Gastrocnemius medialis (tissue), 4 donors: ENCODE results near the gene CACNA1G. TPM values are rescaled to one million over a fixed set of nuclear protein-coding genes. Genes with fewer than 3 reads are reported as not detected.

Experiments
- ATAC-seq, 2 donors: fragments of 150-250 bp; one replicate each; pipeline ENCODE4 v1.9.1; 2016
- DNase-seq, 2 donors: peaks; one replicate each; pipeline ENCODE4 v3.0.0-alpha.2; 2019
- H3K27ac ChIP-seq, 4 donors: fragments of 200-600 bp; sonication (generic); 1 replicate in 1 of 4; 2 replicates in 3 of 4; pipeline ENCODE4 v1.5.1; 2016 to 2018; ENCODE audit warnings: mild to moderate bottlenecking in 2 of 4, moderate library complexity in 1 of 4
- H3K27me3 ChIP-seq, 3 donors: fragments of 200-600 bp; sonication (generic) in 2 of 3; 1 replicate in 1 of 3; 2 replicates in 2 of 3; pipeline versions ENCODE4 v1.5.1 to v1.6.0; 2016 to 2019; ENCODE audit warnings: mild to moderate bottlenecking in 1 of 3, moderate library complexity in 1 of 3
- H3K36me3 ChIP-seq, 2 donors: fragments of 200-600 bp; sonication (generic) in 1 of 2; one replicate each; pipeline ENCODE4 v1.5.1; 2017 to 2018
- H3K4me1 ChIP-seq, 2 donors: fragments of 200-600 bp; sonication (generic) in 1 of 2; one replicate each; pipeline ENCODE4 v1.5.1; 2016 to 2017; ENCODE audit warnings: mild to moderate bottlenecking in 2 of 2
- H3K4me3 ChIP-seq, 4 donors: fragments of 200-600 bp; sonication (generic) in 3 of 4; 1 replicate in 1 of 4; 2 replicates in 3 of 4; pipeline ENCODE4 v1.5.1; 2016 to 2019; ENCODE audit warnings: mild to moderate bottlenecking in 2 of 4
- H3K9me3 ChIP-seq, 3 donors: fragments of 200-600 bp; sonication (generic) in 2 of 3; 1 replicate in 1 of 3; 2 replicates in 2 of 3; pipeline ENCODE4 v1.5.1; 2016 to 2019
- POLR2A ChIP-seq, 2 donors: fragments of 450-650 bp; IDR thresholded peaks; one replicate each; pipeline ENCODE4 v1.6.1; 2017; ENCODE audit warnings: antibody characterized with exemption in 2 of 2, mild to moderate bottlenecking in 2 of 2, moderate library complexity in 2 of 2
- in situ Hi-C, 4 donors: fragments of 200-750 bp; cut with MboI; loops; one replicate each; pipeline versions ENCODE4 v1.15.0 to v1.8.0; 2017; ENCODE audit warnings: low sequenced_read_pairs in 4 of 4
- intact Hi-C: fragments of 100-400 bp; cut with DNase I; formaldehyde crosslinking; loops from one replicate; pipeline ENCODE4 v1.15.1; 2023; ENCODE audit warnings: low total_unique reads
- total RNA-seq, 4 donors: library from RNA; depleted of rRNA; stranded (reverse); fragments of >200 nt; gene quantifications; one replicate each; pipeline versions ENCODE4 v1.1.0 to v1.2.3, GENCODE V29; 2016
- TF ChIP-seq, protein P1 (sequence below), 5 experiments: fragments of 450-650 bp in 3 of 5; fragments of 200-600 bp in 2 of 5; sonication (generic) in 2 of 5; IDR thresholded peaks in 4 of 5; conservative IDR thresholded peaks in 1 of 5; 1 replicate in 4 of 5; 2 replicates in 1 of 5; pipeline ENCODE4 v1.5.1; 2016 to 2019; ENCODE audit warnings: antibody characterized with exemption in 5 of 5, mild to moderate bottlenecking in 3 of 5, moderate library complexity in 3 of 5

Gene CACNA1G
- total RNA-seq, 4 donors from 2014 or later = 0.09 to 0.10 TPM; not detected in 2

DNA sequence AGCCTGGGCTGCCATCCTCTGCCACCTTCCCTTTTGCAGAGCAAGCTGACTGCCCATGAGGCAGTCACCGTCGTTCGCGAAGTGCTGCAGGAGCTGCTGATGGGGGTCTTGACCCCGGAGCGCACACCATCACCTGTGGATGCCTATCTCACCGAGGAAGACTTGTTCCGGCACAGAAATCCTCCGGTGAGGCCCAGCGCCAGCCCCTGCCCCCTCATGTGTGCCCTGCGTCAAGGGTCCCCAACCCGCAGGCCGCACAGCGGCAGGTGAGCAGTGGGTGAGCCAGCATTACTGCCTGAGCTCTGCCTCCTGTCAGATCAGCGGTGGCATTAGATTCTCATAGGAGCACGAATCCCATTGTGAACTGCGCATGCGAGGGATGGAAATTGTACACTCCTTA is 35.7 kb upstream of the CACNA1G start:
- Histone ChIP-seq H3K9me3 (no peaks in the 10 kb centered on the region), H3K27ac (no peak overlapping the region), H3K4me1 (no peaks in the 10 kb centered on the region), H3K4me3 (no peak overlapping the region), H3K36me3 (no peaks in the 10 kb centered on the region), H3K27me3 (no peaks in the 10 kb centered on the region)
- no peak for TF ChIP-seq POLR2A (IDR thresholded peaks at IDR 0.05)
- TF ChIP-seq, protein P1, sequence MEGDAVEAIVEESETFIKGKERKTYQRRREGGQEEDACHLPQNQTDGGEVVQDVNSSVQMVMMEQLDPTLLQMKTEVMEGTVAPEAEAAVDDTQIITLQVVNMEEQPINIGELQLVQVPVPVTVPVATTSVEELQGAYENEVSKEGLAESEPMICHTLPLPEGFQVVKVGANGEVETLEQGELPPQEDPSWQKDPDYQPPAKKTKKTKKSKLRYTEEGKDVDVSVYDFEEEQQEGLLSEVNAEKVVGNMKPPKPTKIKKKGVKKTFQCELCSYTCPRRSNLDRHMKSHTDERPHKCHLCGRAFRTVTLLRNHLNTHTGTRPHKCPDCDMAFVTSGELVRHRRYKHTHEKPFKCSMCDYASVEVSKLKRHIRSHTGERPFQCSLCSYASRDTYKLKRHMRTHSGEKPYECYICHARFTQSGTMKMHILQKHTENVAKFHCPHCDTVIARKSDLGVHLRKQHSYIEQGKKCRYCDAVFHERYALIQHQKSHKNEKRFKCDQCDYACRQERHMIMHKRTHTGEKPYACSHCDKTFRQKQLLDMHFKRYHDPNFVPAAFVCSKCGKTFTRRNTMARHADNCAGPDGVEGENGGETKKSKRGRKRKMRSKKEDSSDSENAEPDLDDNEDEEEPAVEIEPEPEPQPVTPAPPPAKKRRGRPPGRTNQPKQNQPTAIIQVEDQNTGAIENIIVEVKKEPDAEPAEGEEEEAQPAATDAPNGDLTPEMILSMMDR (IDR thresholded peaks at IDR 0.05 in 4 of 5, conservative IDR thresholded peaks at IDR 0.05 in 1 of 5) = no peak
- intact Hi-C loops = no loop called here
- no peak for ATAC-seq
- in situ Hi-C loops = loop anchor here in 2 of 4 donors (25.0 kb wide), 2 partner anchors 112 to 312 kb away; partner anchors contain the start of genes ABCC3 (in 1 of the 2) and WFIKKN2 (in 1 of the 2)
- no peak for DNase-seq

DNA sequence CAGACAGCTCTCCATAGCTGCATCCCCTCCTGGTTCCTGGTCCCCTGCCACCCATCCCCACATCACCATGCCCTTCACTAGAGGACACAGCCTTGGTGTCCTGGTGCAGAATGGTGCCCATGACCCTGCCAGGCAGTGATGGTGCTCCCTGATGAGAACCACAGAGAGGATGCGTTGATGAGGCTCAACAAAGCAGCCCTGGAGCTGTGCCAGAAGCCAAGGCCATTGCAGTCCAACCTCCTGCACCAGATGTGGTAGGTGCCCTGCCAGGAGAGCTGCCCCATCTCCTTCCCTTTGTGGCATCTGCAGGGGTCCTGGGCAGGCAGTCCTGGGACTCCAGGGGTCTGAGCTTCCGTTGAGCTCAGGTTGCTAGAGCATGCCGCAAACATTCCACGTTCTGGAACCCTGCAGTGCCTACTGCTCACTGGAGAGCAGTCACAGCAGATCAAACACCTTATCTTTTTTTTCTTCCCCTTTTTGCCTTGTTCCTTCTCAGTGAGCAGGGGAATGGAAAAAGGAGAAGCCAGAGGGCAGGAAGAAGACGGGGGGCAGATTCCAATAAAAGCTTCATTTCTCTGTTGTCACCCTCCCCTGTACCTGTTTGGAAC is 33.3 kb upstream of the CACNA1G start:
- in situ Hi-C loops (loop anchor here in 2 of 4 donors (25.0 kb wide), 2 partner anchors 110 to 310 kb away; partner anchors contain the start of genes ABCC3 (in 1 of the 2) and WFIKKN2 (in 1 of the 2)), intact Hi-C loops (no loop called here)

DNA sequence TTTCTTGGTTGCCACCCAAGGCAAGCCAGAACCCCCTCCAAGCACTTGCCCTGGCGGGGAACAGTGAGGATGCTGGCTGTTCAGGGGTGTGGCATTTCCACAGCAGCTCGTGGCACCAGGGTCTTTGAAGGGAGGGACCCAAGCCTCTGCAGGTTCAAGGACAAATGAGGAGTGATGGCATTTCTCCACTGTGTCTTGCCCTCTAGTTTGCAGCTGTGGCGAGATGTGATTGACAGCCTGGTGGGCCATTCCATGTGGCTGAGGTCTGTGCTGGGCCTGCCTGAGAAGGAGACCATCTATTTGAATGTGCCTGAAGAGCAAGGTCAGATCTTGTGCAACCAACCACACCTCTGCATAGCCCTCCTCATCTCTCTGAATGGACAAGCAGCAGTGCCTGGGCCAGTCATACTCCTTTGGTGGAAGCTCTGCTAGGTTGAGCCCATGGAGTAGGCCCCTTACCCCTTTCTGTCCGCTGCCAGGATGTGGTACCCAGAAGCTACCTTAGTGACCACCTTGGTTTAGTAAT is 32.5 kb upstream of the CACNA1G start:
- no peak for DNase-seq
- peaks cover 14 to 25% (median 19%) of the 10 kb centered on the region in 3 donors for H3K27me3 ChIP-seq
- no peak overlapping the region for H3K27ac ChIP-seq
- no peak for ATAC-seq
- no peaks in the 10 kb centered on the region for H3K9me3 ChIP-seq
- no peak overlapping the region for H3K4me3 ChIP-seq
- H3K4me1 ChIP-seq = peaks cover 0 to 8% of the 10 kb centered on the region in 2 donors
- in situ Hi-C loops (loop anchor here in 2 of 4 donors (25.0 kb wide), 2 partner anchors 109 to 309 kb away; partner anchors contain the start of genes ABCC3 (in 1 of the 2) and WFIKKN2 (in 1 of the 2)), intact Hi-C loops (no loop called here)
- TF ChIP-seq POLR2A (IDR thresholded peaks at IDR 0.05) = no peak
- TF ChIP-seq, protein P1 (IDR thresholded peaks at IDR 0.05 in 4 of 5, conservative IDR thresholded peaks at IDR 0.05 in 1 of 5) = no peak
- H3K36me3 ChIP-seq = no peaks in the 10 kb centered on the region

More for the DNA sequence above, 33.3 kb upstream of the CACNA1G start:
- H3K27ac ChIP-seq = no peak overlapping the region
- no peak overlapping the region for H3K4me3 ChIP-seq
- no peak for DNase-seq
- no peaks in the 10 kb centered on the region for H3K36me3 ChIP-seq
- H3K4me1 ChIP-seq = peaks cover 0 to 2% of the 10 kb centered on the region in 2 donors
- TF ChIP-seq, protein P1 (IDR thresholded peaks at IDR 0.05 in 4 of 5, conservative IDR thresholded peaks at IDR 0.05 in 1 of 5) = no peak
- TF ChIP-seq POLR2A (IDR thresholded peaks at IDR 0.05) = no peak
- H3K9me3 ChIP-seq = no peaks in the 10 kb centered on the region
- ATAC-seq = no peak
- H3K27me3 ChIP-seq = peaks cover 8 to 18% (median 11%) of the 10 kb centered on the region in 3 donors

DNA sequence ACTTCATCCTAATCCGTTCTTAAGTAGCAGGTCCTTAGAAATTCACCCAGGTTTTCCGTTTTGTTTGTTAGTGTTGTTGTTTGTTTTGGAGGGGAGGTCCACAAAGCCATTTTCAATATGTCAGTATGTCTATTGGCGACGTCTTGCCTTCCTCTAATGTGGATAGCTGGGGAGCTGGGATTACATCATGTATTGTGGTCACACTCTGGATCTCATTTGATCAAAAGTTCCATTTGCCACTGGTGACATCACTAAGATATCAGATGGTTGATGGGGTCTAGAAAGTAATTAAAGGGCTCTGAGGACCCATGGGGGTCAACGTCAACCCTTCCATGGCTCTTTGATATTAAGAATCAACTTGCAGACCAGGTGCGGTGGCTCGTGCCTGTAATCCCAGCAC is 30.7 kb upstream of the CACNA1G start:
- DNase-seq = no peak
- no peak overlapping the region for H3K27ac ChIP-seq
- intact Hi-C loops (no loop called here), in situ Hi-C loops (loop anchor here in 2 of 4 donors (25.0 kb wide), 2 partner anchors 107 to 307 kb away; partner anchors contain the start of genes ABCC3 (in 1 of the 2) and WFIKKN2 (in 1 of the 2))
- H3K4me3 ChIP-seq = no peak overlapping the region
- H3K27me3 ChIP-seq = peaks cover 14 to 25% (median 23%) of the 10 kb centered on the region in 3 donors
- TF ChIP-seq, protein P1 (IDR thresholded peaks at IDR 0.05 in 4 of 5, conservative IDR thresholded peaks at IDR 0.05 in 1 of 5) = no peak
- no peak for TF ChIP-seq POLR2A (IDR thresholded peaks at IDR 0.05)
- H3K4me1 ChIP-seq = peaks cover 8 to 20% of the 10 kb centered on the region in 2 donors
- no peak for ATAC-seq
- no peaks in the 10 kb centered on the region for H3K36me3 ChIP-seq
- H3K9me3 ChIP-seq = no peaks in the 10 kb centered on the region
